Astrocyte of the hippocampus (primary cell): ENCODE data around the gene CEP250.
A peak's percentile ranks its signal among the peaks of the same experiment; 100 is the strongest.
"Not testable (repeated sequence)": the region's sequence is repeated elsewhere in the genome, so short reads cannot be mapped to it uniquely, and the experiment has no call there.

ENCODE experiments used
- DNase-seq: peaks from one replicate; pipeline ENCODE4 v3.0.0; 2011; ENCODE audit warnings: low read depth, low spot score

The CEP250 gene

GRCh38 chr20:35491823-35492222, 36.4 kb downstream of the CEP250 start:
- no peak for DNase-seq

- DNase-seq, result no peak
Observed at GRCh38 chr20:35492352-35492751, 37.0 kb downstream of the CEP250 start.

- DNase-seq, result no peak
Observed at GRCh38 chr20:35496481-35496880, 41.1 kb downstream of the CEP250 start.

GRCh38 chr20:35497320-35497719, 41.9 kb downstream of the CEP250 start:
- no peak for DNase-seq

GRCh38 chr20:35497780-35498189, 42.4 kb downstream of the CEP250 start:
- no peak for DNase-seq

- no peak for DNase-seq
Observed at GRCh38 chr20:35499271-35499670, 43.9 kb downstream of the CEP250 start.

GRCh38 chr20:35502352-35502751, 47.0 kb downstream of the CEP250 start:
- DNase-seq, result no peak

- no peak for DNase-seq
Observed at GRCh38 chr20:35503281-35503680, 47.9 kb downstream of the CEP250 start.

GRCh38 chr20:35503841-35504561, 48.6 kb downstream of the CEP250 start:
- DNase-seq, result peak; percentile 32

- no peak for DNase-seq
Observed at GRCh38 chr20:35504751-35505150, 49.4 kb downstream of the CEP250 start.

GRCh38 chr20:35506179-35506578, 50.8 kb downstream of the CEP250 start:
- DNase-seq, result no peak

- peak; percentile 59 for DNase-seq
Observed at GRCh38 chr20:35506872-35507638, 51.7 kb downstream of the CEP250 start.

- DNase-seq, result no peak
Observed at GRCh38 chr20:35508493-35509218, 53.3 kb downstream of the CEP250 start.

- DNase-seq, result peak; percentile 66
Observed at GRCh38 chr20:35510951-35511735, 55.7 kb downstream of the CEP250 start.

- peak; percentile 72 for DNase-seq
Observed at GRCh38 chr20:35511814-35512420, 56.5 kb downstream of the CEP250 start.

- no peak for DNase-seq
Observed at GRCh38 chr20:35514371-35514932, 59.1 kb downstream of the CEP250 start.

- no peak for DNase-seq
Observed at GRCh38 chr20:35515341-35515740, 59.9 kb downstream of the CEP250 start.

- peak; percentile 91 for DNase-seq
Observed at GRCh38 chr20:35515949-35516645, 60.7 kb downstream of the CEP250 start.

GRCh38 chr20:35517125-35517524, 61.7 kb downstream of the CEP250 start:
- no peak for DNase-seq

- DNase-seq, result not testable (repeated sequence)
Observed at GRCh38 chr20:35517767-35518166, 62.4 kb downstream of the CEP250 start.
